ENCODE results near the gene SWT1. TPM values are rescaled to one million over a fixed set of nuclear protein-coding genes. Genes with fewer than 3 reads are reported as not detected.

The SWT1 gene
- total and polyA plus RNA-seq, 4 donors = 1.1 to 19.4 (median 3.3) TPM

- 86 to 95% methylated on average over 2 of the region's 2 CpGs for WGBS, 2 donors
- no peak overlapping the region for H3K9ac ChIP-seq (ENCODE audit: insufficient read depth in 1 of 2, low read length in 2 of 2)
- no peak overlapping the region for H3K27ac ChIP-seq (ENCODE audit: low read depth in 1 of 2, low read length in 1 of 2)
- H3K27me3 ChIP-seq (ENCODE audit: control insufficient read depth in 3 of 3, insufficient read depth in 3 of 3, low read length in 2 of 3) = no peaks in the 10 kb centered on the region
- no peaks in the 10 kb centered on the region for H3K9me3 ChIP-seq (ENCODE audit: control insufficient read depth in 4 of 4, insufficient read depth in 3 of 4, low read length in 3 of 4)
- TF ChIP-seq CTCF (IDR thresholded peaks at IDR 0.05; ENCODE audit: control extremely low read depth, extremely low read depth) = no peak
- H3K4me3 ChIP-seq = no peak overlapping the region
- DNase-seq (no peak), ATAC-seq (ENCODE audit: insufficient read depth, low FRiP score) (no peak)
- peaks cover 0 to 5% (median 0%) of the 10 kb centered on the region in 5 donors for H3K4me1 ChIP-seq (ENCODE audit: control insufficient read depth in 5 of 5, insufficient read depth in 5 of 5, low read length in 5 of 5)
- no peaks in the 10 kb centered on the region for H3K36me3 ChIP-seq (ENCODE audit: control insufficient read depth in 4 of 4, insufficient read depth in 4 of 4, low read length in 4 of 4)
Observed at GRCh38 chr1:185257950-185258208, 100.9 kb downstream of the SWT1 start.

GRCh38 chr1:185258676-185259075 is 101.7 kb downstream of the SWT1 start:
- TF ChIP-seq CTCF (IDR thresholded peaks at IDR 0.05; ENCODE audit: control extremely low read depth, extremely low read depth) = no peak
- H3K27me3 ChIP-seq (ENCODE audit: control insufficient read depth in 3 of 3, insufficient read depth in 3 of 3, low read length in 2 of 3) = no peaks in the 10 kb centered on the region
- DNase-seq (no peak), ATAC-seq (ENCODE audit: insufficient read depth, low FRiP score) (no peak)
- no peak overlapping the region for H3K4me3 ChIP-seq
- H3K9ac ChIP-seq (ENCODE audit: insufficient read depth in 1 of 2, low read length in 2 of 2) = no peak overlapping the region
- H3K27ac ChIP-seq (ENCODE audit: low read depth in 1 of 2, low read length in 1 of 2) = no peak overlapping the region
- H3K9me3 ChIP-seq (ENCODE audit: control insufficient read depth in 4 of 4, insufficient read depth in 3 of 4, low read length in 3 of 4) = no peaks in the 10 kb centered on the region
- WGBS, 2 donors = 89 to 94% methylated on average over 1 of the region's 1 CpG
- H3K36me3 ChIP-seq (ENCODE audit: control insufficient read depth in 4 of 4, insufficient read depth in 4 of 4, low read length in 4 of 4) = no peaks in the 10 kb centered on the region
- H3K4me1 ChIP-seq (ENCODE audit: control insufficient read depth in 5 of 5, insufficient read depth in 5 of 5, low read length in 5 of 5) = peaks cover 0 to 5% (median 0%) of the 10 kb centered on the region in 5 donors

- ATAC-seq (ENCODE audit: insufficient read depth, low FRiP score) (no peak), DNase-seq (no peak)
- Histone ChIP-seq H3K9me3 (ENCODE audit: control insufficient read depth in 4 of 4, insufficient read depth in 3 of 4, low read length in 3 of 4) (no peaks in the 10 kb centered on the region), H3K36me3 (ENCODE audit: control insufficient read depth in 4 of 4, insufficient read depth in 4 of 4, low read length in 4 of 4) (no peaks in the 10 kb centered on the region), H3K27me3 (ENCODE audit: control insufficient read depth in 3 of 3, insufficient read depth in 3 of 3, low read length in 2 of 3) (no peaks in the 10 kb centered on the region), H3K9ac (ENCODE audit: insufficient read depth in 1 of 2, low read length in 2 of 2) (no peak overlapping the region), H3K4me3 (no peak overlapping the region), H3K27ac (ENCODE audit: low read depth in 1 of 2, low read length in 1 of 2) (no peak overlapping the region), H3K4me1 (ENCODE audit: control insufficient read depth in 5 of 5, insufficient read depth in 5 of 5, low read length in 5 of 5) (peaks cover 0 to 5% (median 0%) of the 10 kb centered on the region in 5 donors)
- no peak for TF ChIP-seq CTCF (IDR thresholded peaks at IDR 0.05; ENCODE audit: control extremely low read depth, extremely low read depth)
- WGBS, 2 donors = 75 to 76% methylated on average over 1 of the region's 1 CpG
Observed at GRCh38 chr1:185260611-185261010, 103.6 kb downstream of the SWT1 start.

- Histone ChIP-seq H3K27me3 (ENCODE audit: control insufficient read depth in 3 of 3, insufficient read depth in 3 of 3, low read length in 2 of 3) (no peaks in the 10 kb centered on the region), H3K36me3 (ENCODE audit: control insufficient read depth in 4 of 4, insufficient read depth in 4 of 4, low read length in 4 of 4) (no peaks in the 10 kb centered on the region), H3K4me3 (no peak overlapping the region), H3K9me3 (ENCODE audit: control insufficient read depth in 4 of 4, insufficient read depth in 3 of 4, low read length in 3 of 4) (no peaks in the 10 kb centered on the region), H3K9ac (ENCODE audit: insufficient read depth in 1 of 2, low read length in 2 of 2) (no peak overlapping the region), H3K27ac (ENCODE audit: low read depth in 1 of 2, low read length in 1 of 2) (no peak overlapping the region), H3K4me1 (ENCODE audit: control insufficient read depth in 5 of 5, insufficient read depth in 5 of 5, low read length in 5 of 5) (peaks cover 0 to 5% (median 0%) of the 10 kb centered on the region in 5 donors)
- no peak for ATAC-seq (ENCODE audit: insufficient read depth, low FRiP score)
- 96 to 100% methylated on average over 1 of the region's 1 CpG for WGBS, 2 donors
- no peak for TF ChIP-seq CTCF (IDR thresholded peaks at IDR 0.05; ENCODE audit: control extremely low read depth, extremely low read depth)
- no peak for DNase-seq
Observed at GRCh38 chr1:185262151-185262550, 105.2 kb downstream of the SWT1 start.
